SKM-1 (cell line): ENCODE results near the gene PSAP.

Experiments used
- DNase-seq: peaks from one replicate; lab custom pipeline; 2025; ENCODE audit not compliant: unreplicated experiment; lab: John Stamatoyannopoulos, UW

Gene PSAP

GRCh38 chr10:71811351-71811750, 39.7 kb downstream of the PSAP start:
- DNase-seq = no peak

GRCh38 chr10:71810048-71810750, 40.9 kb downstream of the PSAP start:
- DNase-seq = no peak

GRCh38 chr10:71809628-71810027, 41.4 kb downstream of the PSAP start:
- DNase-seq = no peak

- no peak for DNase-seq
These were observed 43.2 kb downstream of the PSAP start for GRCh38 chr10:71807557-71808510.

- DNase-seq = no peak
These were observed 44.1 kb downstream of the PSAP start for GRCh38 chr10:71806704-71807556.

- DNase-seq = no peak
These were observed 45.0 kb downstream of the PSAP start for GRCh38 chr10:71805776-71806703.

- DNase-seq = peak; percentile 78
These were observed 47.0 kb downstream of the PSAP start for GRCh38 chr10:71804077-71804476.

GRCh38 chr10:71802715-71803488, 48.1 kb downstream of the PSAP start:
- DNase-seq = no peak

- DNase-seq = no peak
These were observed 48.8 kb downstream of the PSAP start for GRCh38 chr10:71802235-71802634.

GRCh38 chr10:71801361-71801760, 49.7 kb downstream of the PSAP start:
- DNase-seq = peak; percentile 42

GRCh38 chr10:71799608-71800453, 51.2 kb downstream of the PSAP start:
- DNase-seq = peak; percentile 10

GRCh38 chr10:71799112-71799511, 51.9 kb downstream of the PSAP start:
- DNase-seq = no peak

GRCh38 chr10:71798308-71798624, 52.8 kb downstream of the PSAP start:
- DNase-seq = no peak

- peak; percentile 77 for DNase-seq
These were observed 53.3 kb downstream of the PSAP start for GRCh38 chr10:71797533-71798307.

- DNase-seq = no peak
These were observed 54.2 kb downstream of the PSAP start for GRCh38 chr10:71796749-71797405.

- DNase-seq = peak; percentile 15
These were observed 55.8 kb downstream of the PSAP start for GRCh38 chr10:71795248-71795647.

GRCh38 chr10:71790749-71791440, 60.2 kb downstream of the PSAP start:
- DNase-seq = no peak
